GM19025 (cell line): ENCODE measurements around the gene TLCD1.

ENCODE experiments used
- ATAC-seq: cut with Tn5 transposase; IDR thresholded peaks from one replicate; pipeline ENCODE4 v1.9.1; 2021; ENCODE audit warnings: mild to moderate bottlenecking, low read depth, moderate library complexity; ENCODE audit not compliant: unreplicated experiment

The TLCD1 gene

GRCh38 chr17:28715217-28715616 lies 10.8 kb downstream of the TLCD1 start:
- no peak for ATAC-seq

- ATAC-seq: no peak
Observed at GRCh38 chr17:28714281-28714680, 11.8 kb downstream of the TLCD1 start.

GRCh38 chr17:28712705-28713415 lies 13.2 kb downstream of the TLCD1 start:
- ATAC-seq: no peak

- ATAC-seq: no peak
Observed at GRCh38 chr17:28712032-28712704, 13.9 kb downstream of the TLCD1 start.

GRCh38 chr17:28711723-28712031 lies 14.4 kb downstream of the TLCD1 start, which contains the start of gene PROCA1:
Gene PROCA1, minus strand, starts transcription at chr17:28711888. Its CDS starts 228 bp downstream, at chr17:28711660.
- no peak for ATAC-seq

GRCh38 chr17:28710861-28711722 lies 14.9 kb downstream of the TLCD1 start:
- peak; percentile 84 for ATAC-seq

- no peak for ATAC-seq
Observed at GRCh38 chr17:28707339-28707720, 18.7 kb downstream of the TLCD1 start.

GRCh38 chr17:28706471-28707338 lies 19.3 kb downstream of the TLCD1 start:
- ATAC-seq: no peak

- no peak for ATAC-seq
Observed at GRCh38 chr17:28705728-28706334, 20.2 kb downstream of the TLCD1 start.

- ATAC-seq: no peak
Observed at GRCh38 chr17:28705074-28705659, 20.9 kb downstream of the TLCD1 start.

- ATAC-seq: no peak
Observed at GRCh38 chr17:28704219-28704858, 21.7 kb downstream of the TLCD1 start.

- no peak for ATAC-seq
Observed at GRCh38 chr17:28703552-28704218, 22.3 kb downstream of the TLCD1 start.

GRCh38 chr17:28702752-28703150 lies 23.3 kb downstream of the TLCD1 start:
- ATAC-seq: no peak

- ATAC-seq: no peak
Observed at GRCh38 chr17:28702026-28702751, 23.8 kb downstream of the TLCD1 start.

- ATAC-seq: no peak
Observed at GRCh38 chr17:28700830-28701492, 25.1 kb downstream of the TLCD1 start.

- no peak for ATAC-seq
Observed at GRCh38 chr17:28700278-28700677, 25.8 kb downstream of the TLCD1 start.

- ATAC-seq: no peak
Observed at GRCh38 chr17:28698253-28698941, 27.6 kb downstream of the TLCD1 start.
